Measurements from ENCODE around the gene FAXDC2.
"Not testable (repeated sequence)": the region's sequence is repeated elsewhere in the genome, so short reads cannot be mapped to it uniquely, and the experiment has no call there.

FAXDC2 gene

GRCh38 chr5:154860765-154861164 lies 10.4 kb upstream of the FAXDC2 start:
- DNase-seq: no peak

DNA sequence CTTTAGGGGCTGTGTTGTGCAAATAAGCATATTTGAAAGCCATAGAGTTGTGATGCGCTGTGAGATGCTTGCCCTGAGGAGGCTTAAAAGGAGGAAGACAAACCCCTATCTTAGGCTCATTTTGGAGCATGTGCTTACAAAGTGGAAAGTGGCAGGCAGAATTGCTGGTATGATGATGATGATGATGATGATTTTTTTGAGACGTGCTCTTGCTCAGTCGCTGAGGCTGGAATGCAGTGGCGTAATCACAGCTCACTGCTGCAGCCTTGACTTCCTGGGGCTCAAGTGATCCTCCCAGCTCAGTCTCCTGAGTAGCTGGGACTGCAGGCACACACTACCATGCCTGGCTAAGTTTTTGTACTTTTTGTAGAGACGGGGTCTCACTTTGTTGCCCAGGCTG lies 9.7 kb upstream of the FAXDC2 start:
- DNase-seq: no peak

- no peak for DNase-seq
These were observed 8.8 kb upstream of the FAXDC2 start for GRCh38 chr5:154858972-154859871.

GRCh38 chr5:154858297-154858971 lies 8.0 kb upstream of the FAXDC2 start, which contains the start of gene CNOT8:
TSS of gene CNOT8 (plus strand) at chr5:154858627. CDS start at chr5:154863279, 4,652 bp downstream.
- peak; percentile 98 for DNase-seq

DNA sequence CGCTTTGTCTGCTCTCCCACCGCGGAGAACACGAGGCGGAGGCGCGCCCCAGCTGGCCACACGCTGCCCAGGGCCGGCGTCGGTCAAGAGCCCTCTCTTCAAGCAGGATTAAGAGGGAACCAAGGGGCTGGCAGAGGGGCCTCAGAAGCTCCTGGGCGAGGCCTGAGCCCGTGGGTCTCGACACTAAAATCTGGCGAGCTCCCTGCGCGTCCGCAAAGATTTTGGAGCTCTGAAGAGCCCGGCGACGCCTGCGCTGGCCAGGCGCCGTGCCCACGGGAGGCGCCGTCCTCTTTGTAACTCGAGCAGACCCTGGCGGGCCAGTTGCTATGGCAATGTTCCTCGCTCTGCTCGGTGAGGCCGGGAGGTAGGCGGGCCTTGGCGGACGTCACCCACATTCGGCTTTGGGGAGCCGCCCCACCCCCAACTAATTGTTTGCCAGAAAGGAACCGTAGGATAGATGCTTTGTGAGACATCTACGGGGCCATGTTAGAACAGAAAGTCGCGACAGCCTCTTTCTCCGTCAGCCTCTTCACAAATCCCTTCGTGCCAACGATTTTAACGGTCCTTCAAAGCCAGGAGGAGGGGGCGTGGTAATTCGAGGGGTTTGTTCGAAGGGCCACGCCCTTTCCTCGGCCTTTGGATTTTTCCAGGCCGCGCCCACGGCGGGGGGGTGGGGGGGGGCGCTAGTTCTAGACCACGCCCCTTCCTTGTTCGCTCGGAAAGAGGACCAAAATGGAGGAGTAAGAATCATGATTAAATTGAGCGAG lies 7.3 kb upstream of the FAXDC2 start:
- peak; percentile 84 for DNase-seq

GRCh38 chr5:154851351-154851750 lies 948 bp upstream of the FAXDC2 start:
- no peak for DNase-seq

GRCh38 chr5:154849791-154850201 lies 607 bp downstream of the FAXDC2 start:
- no peak for DNase-seq

GRCh38 chr5:154849264-154849785 lies 1.1 kb downstream of the FAXDC2 start:
- DNase-seq: no peak

DNA sequence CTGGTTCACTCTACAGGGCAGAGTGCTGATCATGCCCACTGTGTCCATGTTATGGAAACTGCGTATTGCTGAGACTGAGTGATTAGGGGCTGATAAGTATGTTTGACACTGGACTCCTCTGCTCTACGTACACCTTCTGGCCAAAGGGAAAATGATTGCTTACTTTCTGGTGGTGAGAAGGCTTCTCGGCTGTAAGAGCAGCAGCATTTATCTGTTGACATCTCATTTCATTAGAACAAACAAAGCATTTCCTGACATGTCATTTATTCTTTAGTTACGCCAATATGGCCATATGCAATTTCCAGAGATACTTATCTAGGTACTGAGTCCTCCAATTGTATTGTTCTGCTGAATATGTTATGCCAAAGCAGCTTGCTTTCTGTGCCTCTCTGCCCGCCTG lies 5.6 kb downstream of the FAXDC2 start:
- no peak for DNase-seq

DNA sequence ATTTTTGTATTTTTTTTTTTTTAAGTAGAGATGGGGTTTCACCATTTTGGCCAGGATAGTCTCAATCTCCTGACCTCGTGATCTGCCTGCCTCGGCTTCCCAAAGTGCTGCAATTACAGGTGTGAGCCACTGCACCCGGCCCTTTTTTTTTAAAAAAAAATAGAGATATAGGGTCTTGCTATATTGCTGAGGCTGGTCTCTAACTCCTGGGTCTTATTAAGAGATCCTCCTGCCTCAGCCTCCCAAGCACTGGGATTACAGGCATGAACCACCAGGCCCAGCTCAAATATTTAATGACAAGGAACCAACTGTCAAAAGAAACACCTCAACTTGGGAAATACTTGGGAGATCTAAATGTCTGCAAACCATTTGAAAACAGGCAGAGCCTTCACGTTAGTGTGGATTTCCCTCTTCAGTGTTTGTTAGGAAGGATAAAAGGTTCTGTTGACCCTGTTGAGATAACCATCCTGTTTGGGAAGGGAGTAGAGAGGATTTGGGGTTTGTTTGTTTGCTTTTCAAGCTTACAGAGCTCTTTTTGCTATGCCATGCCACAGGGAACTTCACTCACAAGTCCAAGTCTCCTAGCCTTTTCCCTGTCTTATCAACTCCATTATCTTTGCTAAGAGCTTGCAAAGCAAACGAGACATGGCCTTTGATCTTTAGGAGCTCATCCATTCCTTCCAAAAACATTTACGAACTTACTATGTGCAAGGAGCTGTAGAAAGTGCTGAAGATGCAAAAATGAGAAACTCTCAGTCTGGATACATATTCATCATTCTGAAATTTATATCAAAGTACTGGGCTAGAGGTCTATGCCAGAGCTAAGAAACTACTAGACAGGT lies 7.5 kb downstream of the FAXDC2 start:
- no peak for DNase-seq

DNA sequence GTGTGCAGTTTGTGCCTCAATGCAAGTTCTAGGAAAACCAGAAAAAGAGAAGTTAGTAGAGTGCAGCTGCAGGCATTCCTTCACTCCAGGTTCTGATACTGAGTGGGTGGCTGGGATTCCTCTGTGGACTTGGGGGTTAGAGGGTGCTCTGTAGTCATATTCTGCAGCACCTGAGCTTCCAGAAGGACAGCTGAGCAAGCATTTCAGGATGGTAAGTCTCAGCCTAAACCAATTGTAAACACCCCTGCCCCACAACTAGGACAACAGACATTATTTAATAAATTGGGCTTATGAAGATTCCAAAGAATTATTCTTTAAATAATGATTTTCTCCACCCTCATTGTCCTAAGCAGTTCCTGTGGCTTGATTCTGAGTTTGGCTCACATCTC lies 9.1 kb downstream of the FAXDC2 start:
- no peak for DNase-seq

DNA sequence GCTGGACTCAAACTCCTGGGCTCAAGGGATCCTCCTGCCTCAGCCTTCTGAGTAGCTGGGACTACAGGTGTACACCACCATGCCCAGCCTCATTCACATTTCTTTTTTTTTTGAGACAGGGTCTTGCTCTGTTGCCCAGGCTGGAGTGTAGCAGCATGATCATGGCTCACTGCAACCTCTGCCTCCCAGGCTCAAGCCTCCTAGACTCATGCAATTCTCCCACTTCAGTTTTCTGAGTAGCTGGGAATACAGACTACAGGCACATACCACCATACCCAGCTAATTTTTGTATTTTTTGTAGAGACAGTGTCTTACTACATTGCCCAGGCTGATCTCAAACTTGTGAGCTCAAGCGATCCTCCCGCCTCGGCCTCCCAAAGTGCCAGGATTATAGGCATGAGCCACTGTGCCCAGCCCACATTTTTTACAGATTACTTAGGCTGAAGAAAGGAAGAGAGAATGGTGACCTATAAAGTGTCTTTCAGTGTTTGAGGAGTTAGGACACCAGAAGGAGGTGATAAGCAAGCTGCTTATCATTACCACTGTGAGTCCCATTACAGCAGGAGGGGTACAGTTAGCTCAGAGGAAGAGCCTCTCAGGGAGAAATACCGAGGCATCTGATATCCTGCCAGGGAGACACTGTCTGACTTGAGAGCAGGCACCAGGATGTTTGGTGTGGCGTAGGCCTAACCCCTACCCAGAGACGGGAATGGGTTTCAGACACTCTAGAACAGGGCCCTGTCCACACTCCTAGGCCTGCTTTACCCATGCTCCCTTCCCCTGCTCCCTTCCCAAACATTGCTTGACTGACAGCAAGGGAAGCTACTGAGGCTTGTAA lies 9.7 kb downstream of the FAXDC2 start:
- no peak for DNase-seq

GRCh38 chr5:154837009-154837901 lies 13.1 kb downstream of the FAXDC2 start:
- DNase-seq: no peak

DNA sequence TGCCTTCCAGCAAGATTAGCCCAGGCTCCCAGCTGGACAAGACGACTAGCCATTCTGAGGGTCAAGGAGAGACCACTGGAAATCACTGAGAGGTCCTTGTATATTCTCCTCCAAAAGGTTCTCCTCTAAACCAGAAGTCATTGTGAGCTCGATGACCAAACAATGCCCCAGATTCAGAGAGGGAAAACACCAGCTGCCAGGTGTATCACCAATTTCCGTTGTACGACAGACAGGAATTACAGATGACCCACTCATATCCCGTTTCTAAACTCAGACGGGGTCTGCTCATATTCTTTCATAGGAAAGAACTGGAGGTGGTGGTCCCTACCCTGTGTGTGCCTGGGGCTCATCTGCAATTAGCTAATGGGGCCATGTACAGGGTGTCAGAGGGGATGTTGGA lies 14.2 kb downstream of the FAXDC2 start:
- no peak for DNase-seq

GRCh38 chr5:154835701-154836052 lies 14.7 kb downstream of the FAXDC2 start:
- not testable (repeated sequence) for DNase-seq

DNA sequence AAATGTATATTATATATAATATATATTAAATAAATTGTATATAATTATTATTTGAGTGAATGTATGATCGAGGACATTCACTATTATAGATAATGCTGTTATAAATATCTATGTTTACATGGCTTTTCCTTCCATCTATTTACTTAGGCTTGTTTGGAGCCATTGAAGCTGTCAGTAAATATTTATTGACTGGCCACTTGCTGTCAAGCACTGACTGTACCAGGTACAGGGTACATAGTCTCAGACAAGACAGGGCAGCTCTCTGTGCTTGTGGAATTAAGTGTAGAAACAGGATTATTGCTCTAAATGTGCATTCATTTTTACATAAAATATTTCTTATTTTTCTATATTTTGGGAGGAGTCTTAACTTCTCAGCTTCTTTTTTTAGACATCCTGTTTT lies 16.4 kb downstream of the FAXDC2 start:
- DNase-seq: no peak

DNA sequence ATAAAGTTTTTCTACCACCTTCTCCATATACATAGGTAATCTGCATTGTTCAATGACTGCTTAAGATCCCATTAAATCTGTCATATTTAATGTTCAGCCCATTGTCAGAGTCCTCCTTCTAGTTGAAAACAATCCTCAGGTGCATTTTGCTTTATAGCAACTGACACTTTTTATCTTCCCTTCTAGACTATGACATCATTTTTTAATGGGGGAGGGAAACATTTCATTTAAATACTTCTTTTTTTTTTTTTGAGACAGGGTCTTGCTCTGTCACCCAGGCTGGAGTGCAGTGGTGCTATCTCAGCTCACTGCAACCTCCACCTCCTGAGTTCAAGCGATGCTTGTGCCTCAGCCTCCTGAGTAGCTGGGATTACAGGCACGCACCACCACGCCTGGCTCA lies 17.6 kb downstream of the FAXDC2 start:
- DNase-seq: not testable (repeated sequence)

DNA sequence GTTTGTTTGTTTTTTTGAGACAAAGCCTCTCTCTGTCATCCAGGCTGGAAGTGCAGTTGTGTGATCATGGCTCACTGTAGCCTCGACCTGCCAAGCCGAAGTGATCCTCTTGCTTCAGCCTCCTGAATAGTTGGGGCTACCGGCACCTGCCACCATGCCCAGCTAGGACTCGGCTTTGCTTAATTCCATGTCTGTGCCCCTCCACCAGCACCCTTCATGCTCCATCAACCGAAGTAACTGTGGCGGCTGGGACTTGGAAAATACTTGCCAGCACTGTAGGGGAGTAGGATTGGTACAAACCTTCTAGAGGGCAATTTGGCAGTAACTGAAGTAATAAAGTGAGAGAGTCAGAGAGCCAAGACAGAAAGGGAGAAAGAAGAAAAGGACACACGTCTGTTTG lies 19.0 kb downstream of the FAXDC2 start:
- no peak for DNase-seq

- DNase-seq: no peak
These were observed 19.8 kb downstream of the FAXDC2 start for GRCh38 chr5:154830596-154830995.

GRCh38 chr5:154830219-154830595 lies 20.2 kb downstream of the FAXDC2 start:
- no peak for DNase-seq
